WTC11 (cell line): ENCODE data around the gene PEAK3. TPM values are rescaled to one million over a fixed set of nuclear protein-coding genes. Genes with fewer than 3 reads are reported as not detected.

Experiments
- ATAC-seq: fragments of 200-7000 bp; cut with Tn5 transposase; 2 replicates; pipeline ENCODE4 v1.10.0; 2021; ENCODE audit warnings: mild to moderate bottlenecking, moderate library complexity
- CTCF ChIA-PET: fragments of 300-600 bp; sonication (Branson Sonifier 250); formaldehyde crosslinking; loops from one replicate; lab custom pipeline; 2021; ENCODE audit warnings: antibody characterized with exemption; lab: Charles Lee
- POLR2A ChIA-PET: fragments of 350-600 bp; sonication (Branson Sonifier 250); formaldehyde crosslinking; loops from one replicate; lab custom pipeline; 2021; ENCODE audit warnings: antibody characterized with exemption; lab: Charles Lee
- DNase-seq: peaks from one replicate; pipeline ENCODE4 v3.0.0; 2021; ENCODE audit warnings: low spot score
- H3K27ac Mint-ChIP-seq: 2 replicates; pipeline ENCODE4 v1.8.0; 2021; ENCODE audit warnings: mixed read lengths
- H3K27me3 Mint-ChIP-seq: 2 replicates; pipeline ENCODE4 v1.8.0; 2021; ENCODE audit warnings: low read depth, mild to moderate bottlenecking, moderate library complexity, mixed read lengths
- H3K36me3 Mint-ChIP-seq: 2 replicates; pipeline ENCODE4 v1.8.0; 2021; ENCODE audit warnings: mixed read lengths
- H3K4me1 Mint-ChIP-seq: 2 replicates; pipeline ENCODE4 v1.8.0; 2022; ENCODE audit warnings: mixed read lengths
- H3K4me3 Mint-ChIP-seq: 2 replicates; pipeline ENCODE4 v1.8.0; 2021; ENCODE audit warnings: mild to moderate bottlenecking, moderate library complexity, mixed read lengths
- H3K9me3 Mint-ChIP-seq: 2 replicates; pipeline ENCODE4 v1.8.0; 2021; ENCODE audit warnings: mixed read lengths
- ATF1 ChIP-seq: sonication (generic); formaldehyde crosslinking; IDR thresholded peaks from 2 replicates; pipeline ENCODE4 v1.8.1; 2023; ENCODE audit warnings: mild to moderate bottlenecking, moderate library complexity, missing genetic modification reagents
- FOXK1 ChIP-seq: sonication (generic); formaldehyde crosslinking; IDR thresholded peaks from 2 replicates; pipeline ENCODE4 v1.8.0; 2022; ENCODE audit warnings: mild to moderate bottlenecking, moderate library complexity, missing genetic modification reagents
- GTF2I ChIP-seq: fragments of 250-450 bp; sonication (Bioruptor Pico); conservative IDR thresholded peaks from 2 replicates; pipeline ENCODE4 v1.4.0; 2021; ENCODE audit warnings: mild to moderate bottlenecking
- SMAD3 ChIP-seq: sonication (generic); formaldehyde crosslinking; IDR thresholded peaks from 2 replicates; pipeline ENCODE4 v1.8.0; 2022; ENCODE audit warnings: missing genetic modification reagents, mild to moderate bottlenecking, borderline replicate concordance
- TEAD1 ChIP-seq: sonication (generic); formaldehyde crosslinking; IDR thresholded peaks from 2 replicates; pipeline ENCODE4 v1.8.0; 2022; ENCODE audit warnings: mild to moderate bottlenecking, missing genetic modification reagents
- ZNF121 ChIP-seq: sonication (generic); formaldehyde crosslinking; IDR thresholded peaks from 2 replicates; pipeline ENCODE4 v1.8.0; 2023; ENCODE audit warnings: missing genetic modification reagents
- ZNF138 ChIP-seq: sonication (generic); formaldehyde crosslinking; conservative IDR thresholded peaks from 2 replicates; pipeline ENCODE4 v1.8.1; 2022; ENCODE audit warnings: mild to moderate bottlenecking, moderate library complexity, missing genetic modification reagents
- ZNF263 ChIP-seq: sonication (generic); formaldehyde crosslinking; IDR thresholded peaks from 2 replicates; pipeline ENCODE4 v1.8.1; 2022; ENCODE audit warnings: low read depth, mild to moderate bottlenecking, moderate library complexity, missing genetic modification reagents
- ZNF396 ChIP-seq: fragments of 250-450 bp; sonication (Bioruptor Pico); IDR thresholded peaks from 2 replicates; pipeline ENCODE4 v1.8.0; 2021; ENCODE audit warnings: mild to moderate bottlenecking, moderate library complexity, borderline replicate concordance
- total RNA-seq: library from RNA; stranded (reverse); gene quantifications from 3 replicates; pipeline ENCODE4 v1.2.3, GENCODE V29; 2021
- TF ChIP-seq, protein P1 (sequence below): sonication (generic); formaldehyde crosslinking; IDR thresholded peaks from 2 replicates; pipeline ENCODE4 v1.8.1; 2022; ENCODE audit warnings: mild to moderate bottlenecking, missing genetic modification reagents, moderate library complexity, borderline replicate concordance
- TF ChIP-seq, protein P2 (sequence below): fragments of 250-450 bp; sonication (Bioruptor Pico); IDR thresholded peaks from 2 replicates; pipeline ENCODE4 v1.9.0; 2021; ENCODE audit warnings: mild to moderate bottlenecking, borderline replicate concordance
- TF ChIP-seq, protein P3 (sequence below): fragments of 250-450 bp; sonication (Bioruptor Pico); IDR thresholded peaks from 2 replicates; pipeline ENCODE4 v1.9.0; 2021; ENCODE audit warnings: moderate library complexity, mild to moderate bottlenecking, inconsistent platforms, borderline replicate concordance
- TF ChIP-seq, protein P4 (sequence below): fragments of 250-450 bp; sonication (Bioruptor Pico); IDR thresholded peaks from 2 replicates; pipeline ENCODE4 v1.9.0; 2021; ENCODE audit warnings: mild to moderate bottlenecking
- TF ChIP-seq, protein P5 (sequence below): fragments of 250-450 bp; sonication (Bioruptor Pico); IDR thresholded peaks from 2 replicates; pipeline ENCODE4 v2.1.2; 2022; ENCODE audit warnings: mild to moderate bottlenecking, moderate library complexity

Gene PEAK3
- total RNA-seq, 1 experiment from 2014 or later: not detected

DNA sequence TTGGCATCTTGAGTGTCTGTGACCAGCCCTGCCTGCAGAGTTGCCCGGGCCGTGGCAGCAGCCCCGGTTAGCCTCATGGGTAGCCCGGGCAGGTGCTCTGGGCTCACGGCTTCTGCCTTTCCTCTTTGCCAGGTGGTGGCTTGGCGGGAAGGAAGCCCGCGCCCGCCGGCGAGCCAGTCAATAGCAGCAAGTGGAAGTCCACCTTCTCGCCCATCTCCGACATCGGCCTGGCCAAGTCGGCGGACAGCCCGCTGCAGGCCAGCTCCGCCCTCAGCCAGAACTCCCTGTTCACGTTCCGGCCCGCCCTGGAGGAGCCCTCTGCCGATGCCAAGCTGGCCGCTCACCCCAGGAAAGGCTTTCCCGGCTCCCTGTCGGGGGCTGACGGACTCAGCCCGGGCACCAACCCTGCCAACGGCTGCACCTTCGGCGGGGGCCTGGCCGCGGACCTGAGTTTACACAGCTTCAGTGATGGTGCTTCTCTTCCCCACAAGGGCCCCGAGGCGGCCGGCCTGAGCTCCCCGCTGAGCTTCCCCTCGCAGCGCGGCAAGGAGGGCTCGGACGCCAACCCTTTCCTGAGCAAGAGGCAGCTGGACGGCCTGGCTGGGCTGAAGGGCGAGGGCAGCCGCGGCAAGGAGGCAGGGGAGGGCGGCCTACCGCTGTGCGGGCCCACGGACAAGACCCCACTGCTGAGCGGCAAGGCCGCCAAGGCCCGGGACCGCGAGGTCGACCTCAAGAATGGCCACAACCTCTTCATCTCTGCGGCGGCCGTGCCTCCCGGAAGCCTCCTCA lies 55.7 kb downstream of the PEAK3 start:
- POLR2A ChIA-PET: interaction anchor here (0.5 kb wide), 1 partner anchor 280 kb away, joined by 3 read pairs; no protein-coding TSS in a partner anchor
- Mint-ChIP-seq H3K27ac (peak overlapping the region; percentile 49; the same call in 1 of the 2 replicates), H3K27me3 (no peaks in the 10 kb centered on the region), H3K9me3 (no peaks in the 10 kb centered on the region), H3K36me3 (peaks cover 28% of the 10 kb centered on the region), H3K4me3 (no peak overlapping the region), H3K4me1 (no peaks in the 10 kb centered on the region)
- no peak for ATAC-seq
- DNase-seq: no peak
- TF ChIP-seq ZNF138 (CRISPR knock-in tag) (no peak), ZNF121 (CRISPR knock-in tag) (peak; percentile 87), ZNF263 (CRISPR knock-in tag) (no peak), SMAD3 (CRISPR knock-in tag) (no peak), GTF2I (CRISPR knock-in tag) (no peak)
- TF ChIP-seq, protein P1, sequence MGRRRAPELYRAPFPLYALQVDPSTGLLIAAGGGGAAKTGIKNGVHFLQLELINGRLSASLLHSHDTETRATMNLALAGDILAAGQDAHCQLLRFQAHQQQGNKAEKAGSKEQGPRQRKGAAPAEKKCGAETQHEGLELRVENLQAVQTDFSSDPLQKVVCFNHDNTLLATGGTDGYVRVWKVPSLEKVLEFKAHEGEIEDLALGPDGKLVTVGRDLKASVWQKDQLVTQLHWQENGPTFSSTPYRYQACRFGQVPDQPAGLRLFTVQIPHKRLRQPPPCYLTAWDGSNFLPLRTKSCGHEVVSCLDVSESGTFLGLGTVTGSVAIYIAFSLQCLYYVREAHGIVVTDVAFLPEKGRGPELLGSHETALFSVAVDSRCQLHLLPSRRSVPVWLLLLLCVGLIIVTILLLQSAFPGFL (CRISPR knock-in tag): no peak
- TF ChIP-seq, protein P2, sequence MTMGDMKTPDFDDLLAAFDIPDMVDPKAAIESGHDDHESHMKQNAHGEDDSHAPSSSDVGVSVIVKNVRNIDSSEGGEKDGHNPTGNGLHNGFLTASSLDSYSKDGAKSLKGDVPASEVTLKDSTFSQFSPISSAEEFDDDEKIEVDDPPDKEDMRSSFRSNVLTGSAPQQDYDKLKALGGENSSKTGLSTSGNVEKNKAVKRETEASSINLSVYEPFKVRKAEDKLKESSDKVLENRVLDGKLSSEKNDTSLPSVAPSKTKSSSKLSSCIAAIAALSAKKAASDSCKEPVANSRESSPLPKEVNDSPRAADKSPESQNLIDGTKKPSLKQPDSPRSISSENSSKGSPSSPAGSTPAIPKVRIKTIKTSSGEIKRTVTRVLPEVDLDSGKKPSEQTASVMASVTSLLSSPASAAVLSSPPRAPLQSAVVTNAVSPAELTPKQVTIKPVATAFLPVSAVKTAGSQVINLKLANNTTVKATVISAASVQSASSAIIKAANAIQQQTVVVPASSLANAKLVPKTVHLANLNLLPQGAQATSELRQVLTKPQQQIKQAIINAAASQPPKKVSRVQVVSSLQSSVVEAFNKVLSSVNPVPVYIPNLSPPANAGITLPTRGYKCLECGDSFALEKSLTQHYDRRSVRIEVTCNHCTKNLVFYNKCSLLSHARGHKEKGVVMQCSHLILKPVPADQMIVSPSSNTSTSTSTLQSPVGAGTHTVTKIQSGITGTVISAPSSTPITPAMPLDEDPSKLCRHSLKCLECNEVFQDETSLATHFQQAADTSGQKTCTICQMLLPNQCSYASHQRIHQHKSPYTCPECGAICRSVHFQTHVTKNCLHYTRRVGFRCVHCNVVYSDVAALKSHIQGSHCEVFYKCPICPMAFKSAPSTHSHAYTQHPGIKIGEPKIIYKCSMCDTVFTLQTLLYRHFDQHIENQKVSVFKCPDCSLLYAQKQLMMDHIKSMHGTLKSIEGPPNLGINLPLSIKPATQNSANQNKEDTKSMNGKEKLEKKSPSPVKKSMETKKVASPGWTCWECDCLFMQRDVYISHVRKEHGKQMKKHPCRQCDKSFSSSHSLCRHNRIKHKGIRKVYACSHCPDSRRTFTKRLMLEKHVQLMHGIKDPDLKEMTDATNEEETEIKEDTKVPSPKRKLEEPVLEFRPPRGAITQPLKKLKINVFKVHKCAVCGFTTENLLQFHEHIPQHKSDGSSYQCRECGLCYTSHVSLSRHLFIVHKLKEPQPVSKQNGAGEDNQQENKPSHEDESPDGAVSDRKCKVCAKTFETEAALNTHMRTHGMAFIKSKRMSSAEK (CRISPR knock-in tag): no peak
- CTCF ChIA-PET: interaction anchor here (0.6 to 1.6 kb wide), 4 partner anchors 10 to 90 kb away, joined by 3 to 7 read pairs (median 3); partner anchors contain the start of gene PLEKHJ1

DNA sequence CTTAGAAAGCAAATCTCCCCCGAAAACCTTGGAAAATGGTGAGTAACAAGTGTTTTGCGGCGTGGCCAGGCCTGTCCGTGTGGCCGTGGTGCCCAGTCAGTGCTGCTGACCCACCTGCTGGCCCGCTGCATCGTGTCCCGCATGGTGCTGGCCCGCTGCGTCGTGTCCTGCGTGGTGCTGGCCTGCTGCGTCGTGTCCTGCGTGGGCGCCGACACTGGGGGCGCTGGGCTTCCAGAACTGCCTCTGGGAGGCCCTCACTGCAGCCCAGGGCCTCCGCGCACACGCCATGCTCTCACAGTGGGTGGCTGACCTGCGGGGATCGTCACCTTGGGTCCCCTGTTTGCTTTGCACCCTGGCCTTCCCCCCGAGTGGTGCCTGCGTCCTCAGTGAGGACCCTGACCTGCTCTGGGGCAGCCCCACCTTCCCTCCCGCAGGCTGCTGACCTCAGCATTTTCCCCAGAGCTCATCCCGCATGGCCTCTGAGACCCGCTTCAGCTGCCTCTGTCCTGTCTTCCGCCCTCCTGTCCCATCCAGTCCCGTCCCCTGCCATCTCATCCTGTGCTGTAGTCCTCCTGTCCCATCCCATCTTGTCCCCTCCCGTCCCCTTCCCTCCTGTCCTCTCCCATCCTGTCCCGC lies 56.4 kb downstream of the PEAK3 start:
- Mint-ChIP-seq H3K9me3 (no peaks in the 10 kb centered on the region), H3K27ac (peak overlapping the region; percentile 49), H3K36me3 (peaks cover 28% of the 10 kb centered on the region), H3K27me3 (no peaks in the 10 kb centered on the region), H3K4me1 (no peaks in the 10 kb centered on the region), H3K4me3 (no peak overlapping the region)
- DNase-seq (no peak), ATAC-seq (no peak)
- CTCF ChIA-PET: interaction anchor here (1.0 to 1.6 kb wide), 3 partner anchors 26 to 90 kb away, joined by 3 to 7 read pairs (median 3); no protein-coding TSS in a partner anchor
- TF ChIP-seq TEAD1 (CRISPR knock-in tag): no peak
- no peak for TF ChIP-seq ATF1 (CRISPR knock-in tag)
- POLR2A ChIA-PET: no interaction called here

DNA sequence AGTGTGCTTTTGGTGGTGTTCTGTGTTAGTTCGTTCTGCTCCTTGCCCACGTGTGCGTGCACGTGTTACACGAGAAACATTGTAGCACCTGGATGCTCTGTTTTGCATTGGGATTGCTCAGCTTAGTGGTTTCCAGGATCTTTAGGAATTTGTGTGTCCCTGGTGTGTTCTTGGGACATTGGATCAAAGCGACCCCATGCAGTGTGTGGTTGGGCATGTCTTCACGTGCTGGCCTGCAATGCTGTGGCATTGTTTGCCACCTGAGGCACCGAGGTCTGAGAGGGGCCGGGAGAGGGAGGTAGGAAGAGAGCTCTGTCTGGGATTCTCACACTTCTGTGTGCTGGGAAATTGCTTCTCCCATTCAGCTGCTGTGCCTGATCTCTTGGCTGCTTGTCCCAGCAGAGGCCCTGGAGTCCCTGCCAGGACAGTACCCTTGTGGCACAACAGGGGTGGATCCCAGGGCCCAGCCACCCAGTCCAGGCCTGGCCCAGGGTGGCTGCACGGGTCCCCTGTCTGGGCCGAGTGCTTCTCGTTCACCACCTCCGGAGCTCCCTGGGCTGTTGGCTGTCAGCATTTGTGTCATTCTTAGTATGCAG lies 57.1 kb downstream of the PEAK3 start:
- no peak for ATAC-seq

More for the DNA sequence above, 57.1 kb downstream of the PEAK3 start:
- no peak for DNase-seq
- H3K4me3 Mint-ChIP-seq: no peak overlapping the region
- POLR2A ChIA-PET: no interaction called here
- no peaks in the 10 kb centered on the region for H3K9me3 Mint-ChIP-seq
- H3K27me3 Mint-ChIP-seq: no peaks in the 10 kb centered on the region
- H3K27ac Mint-ChIP-seq: peak overlapping the region; percentile 94
- no peaks in the 10 kb centered on the region for H3K4me1 Mint-ChIP-seq
- peaks cover 27% of the 10 kb centered on the region for H3K36me3 Mint-ChIP-seq
- TF ChIP-seq ZNF396 (CRISPR knock-in tag) (no peak), FOXK1 (CRISPR knock-in tag) (no peak), ATF1 (CRISPR knock-in tag) (no peak)
- TF ChIP-seq, protein P3, sequence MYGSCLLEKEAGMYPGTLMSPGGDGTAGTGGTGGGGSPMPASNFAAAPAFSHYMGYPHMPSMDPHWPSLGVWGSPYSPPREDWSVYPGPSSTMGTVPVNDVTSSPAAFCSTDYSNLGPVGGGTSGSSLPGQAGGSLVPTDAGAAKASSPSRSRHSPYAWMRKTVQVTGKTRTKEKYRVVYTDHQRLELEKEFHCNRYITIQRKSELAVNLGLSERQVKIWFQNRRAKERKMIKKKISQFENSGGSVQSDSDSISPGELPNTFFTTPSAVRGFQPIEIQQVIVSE (CRISPR knock-in tag): no peak
- TF ChIP-seq, protein P4, sequence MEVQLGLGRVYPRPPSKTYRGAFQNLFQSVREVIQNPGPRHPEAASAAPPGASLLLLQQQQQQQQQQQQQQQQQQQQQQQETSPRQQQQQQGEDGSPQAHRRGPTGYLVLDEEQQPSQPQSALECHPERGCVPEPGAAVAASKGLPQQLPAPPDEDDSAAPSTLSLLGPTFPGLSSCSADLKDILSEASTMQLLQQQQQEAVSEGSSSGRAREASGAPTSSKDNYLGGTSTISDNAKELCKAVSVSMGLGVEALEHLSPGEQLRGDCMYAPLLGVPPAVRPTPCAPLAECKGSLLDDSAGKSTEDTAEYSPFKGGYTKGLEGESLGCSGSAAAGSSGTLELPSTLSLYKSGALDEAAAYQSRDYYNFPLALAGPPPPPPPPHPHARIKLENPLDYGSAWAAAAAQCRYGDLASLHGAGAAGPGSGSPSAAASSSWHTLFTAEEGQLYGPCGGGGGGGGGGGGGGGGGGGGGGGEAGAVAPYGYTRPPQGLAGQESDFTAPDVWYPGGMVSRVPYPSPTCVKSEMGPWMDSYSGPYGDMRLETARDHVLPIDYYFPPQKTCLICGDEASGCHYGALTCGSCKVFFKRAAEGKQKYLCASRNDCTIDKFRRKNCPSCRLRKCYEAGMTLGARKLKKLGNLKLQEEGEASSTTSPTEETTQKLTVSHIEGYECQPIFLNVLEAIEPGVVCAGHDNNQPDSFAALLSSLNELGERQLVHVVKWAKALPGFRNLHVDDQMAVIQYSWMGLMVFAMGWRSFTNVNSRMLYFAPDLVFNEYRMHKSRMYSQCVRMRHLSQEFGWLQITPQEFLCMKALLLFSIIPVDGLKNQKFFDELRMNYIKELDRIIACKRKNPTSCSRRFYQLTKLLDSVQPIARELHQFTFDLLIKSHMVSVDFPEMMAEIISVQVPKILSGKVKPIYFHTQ: no peak
- TF ChIP-seq, protein P5, sequence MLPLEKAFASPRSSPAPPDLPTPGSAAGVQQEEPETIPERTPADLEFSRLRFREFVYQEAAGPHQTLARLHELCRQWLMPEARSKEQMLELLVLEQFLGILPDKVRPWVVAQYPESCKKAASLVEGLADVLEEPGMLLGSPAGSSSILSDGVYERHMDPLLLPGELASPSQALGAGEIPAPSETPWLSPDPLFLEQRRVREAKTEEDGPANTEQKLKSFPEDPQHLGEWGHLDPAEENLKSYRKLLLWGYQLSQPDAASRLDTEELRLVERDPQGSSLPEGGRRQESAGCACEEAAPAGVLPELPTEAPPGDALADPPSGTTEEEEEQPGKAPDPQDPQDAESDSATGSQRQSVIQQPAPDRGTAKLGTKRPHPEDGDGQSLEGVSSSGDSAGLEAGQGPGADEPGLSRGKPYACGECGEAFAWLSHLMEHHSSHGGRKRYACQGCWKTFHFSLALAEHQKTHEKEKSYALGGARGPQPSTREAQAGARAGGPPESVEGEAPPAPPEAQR (CRISPR knock-in tag): no peak
- CTCF ChIA-PET: interaction anchor here (1.0 to 1.6 kb wide), 2 partner anchors 26 to 69 kb away, joined by 3 to 7 read pairs; no protein-coding TSS in a partner anchor
